ENCODE measurements around the gene AGPS. TPM values are rescaled to one million over a fixed set of nuclear protein-coding genes. Genes with fewer than 3 reads are reported as not detected.

AGPS gene
- total RNA-seq, 2 donors from 2014 or later: 54.3 to 62.2 TPM

- Mint-ChIP-seq H3K27ac (peak overlapping the region; percentile 95 to 99), H3K27me3 (peaks cover 0 to 3% of the 10 kb centered on the region in 2 donors), H3K4me1 (ENCODE audit: low read depth in 2 of 2) (peaks cover 10 to 15% of the 10 kb centered on the region in 2 donors), H3K4me3 (peak overlapping the region; percentile 98), H3K36me3 (peaks cover 4% of the 10 kb centered on the region), H3K9me3 (no peaks in the 10 kb centered on the region)
- DNase-seq (ENCODE audit: low spot score) (no peak), ATAC-seq (no peak)
Measured at GRCh38 chr2:177551989-177552421, 159.4 kb downstream of the AGPS start.

GRCh38 chr2:177552422-177553175 is 160.0 kb downstream of the AGPS start:
- H3K4me3 Mint-ChIP-seq: peak overlapping the region; percentile 98
- peak; percentile 92 for DNase-seq (ENCODE audit: low spot score)
- H3K36me3 Mint-ChIP-seq: peaks cover 4% of the 10 kb centered on the region
- no peaks in the 10 kb centered on the region for H3K9me3 Mint-ChIP-seq
- peak overlapping the region; percentile 95 to 99 for H3K27ac Mint-ChIP-seq
- peaks cover 0 to 3% of the 10 kb centered on the region in 2 donors for H3K27me3 Mint-ChIP-seq
- peak; percentile 97 for ATAC-seq
- H3K4me1 Mint-ChIP-seq (ENCODE audit: low read depth in 2 of 2): peaks cover 10 to 13% of the 10 kb centered on the region in 2 donors

GRCh38 chr2:177553176-177553884 is 160.8 kb downstream of the AGPS start:
- Mint-ChIP-seq H3K27me3 (peaks cover 0 to 5% of the 10 kb centered on the region in 2 donors), H3K4me1 (ENCODE audit: low read depth in 2 of 2) (peaks cover 10 to 13% of the 10 kb centered on the region in 2 donors), H3K27ac (peak overlapping the region; percentile 95 to 99), H3K4me3 (peak overlapping the region; percentile 98), H3K36me3 (peaks cover 4% of the 10 kb centered on the region), H3K9me3 (no peaks in the 10 kb centered on the region)
- DNase-seq (ENCODE audit: low spot score) (no peak), ATAC-seq (no peak)

- H3K4me1 Mint-ChIP-seq (ENCODE audit: low read depth in 2 of 2): peaks cover 10 to 13% of the 10 kb centered on the region in 2 donors
- H3K4me3 Mint-ChIP-seq: no peak overlapping the region
- H3K27ac Mint-ChIP-seq: no peak overlapping the region
- H3K9me3 Mint-ChIP-seq: no peaks in the 10 kb centered on the region
- peaks cover 4% of the 10 kb centered on the region for H3K36me3 Mint-ChIP-seq
- DNase-seq (ENCODE audit: low spot score): no peak
- no peak for ATAC-seq
- H3K27me3 Mint-ChIP-seq: peaks cover 0 to 5% of the 10 kb centered on the region in 2 donors
Measured at GRCh38 chr2:177554365-177554764, 161.8 kb downstream of the AGPS start.

GRCh38 chr2:177556153-177556552 is 163.6 kb downstream of the AGPS start:
- Mint-ChIP-seq H3K36me3 (peaks cover 4% of the 10 kb centered on the region), H3K27ac (no peak overlapping the region), H3K4me1 (ENCODE audit: low read depth in 2 of 2) (peaks cover 10 to 13% of the 10 kb centered on the region in 2 donors), H3K9me3 (no peaks in the 10 kb centered on the region), H3K4me3 (no peak overlapping the region), H3K27me3 (peaks cover 0 to 5% of the 10 kb centered on the region in 2 donors)
- no peak for DNase-seq (ENCODE audit: low spot score)
- ATAC-seq: no peak

- H3K9me3 Mint-ChIP-seq: no peaks in the 10 kb centered on the region
- peaks cover 9 to 10% of the 10 kb centered on the region in 2 donors for H3K4me1 Mint-ChIP-seq (ENCODE audit: low read depth in 2 of 2)
- peaks cover 0 to 5% of the 10 kb centered on the region in 2 donors for H3K27me3 Mint-ChIP-seq
- H3K36me3 Mint-ChIP-seq: peaks cover 4% of the 10 kb centered on the region
- no peak for ATAC-seq
- no peak overlapping the region for H3K27ac Mint-ChIP-seq
- no peak overlapping the region for H3K4me3 Mint-ChIP-seq
- DNase-seq (ENCODE audit: low spot score): no peak
Measured at GRCh38 chr2:177557794-177558193, 165.2 kb downstream of the AGPS start.

- H3K4me1 Mint-ChIP-seq (ENCODE audit: low read depth in 2 of 2): no peaks in the 10 kb centered on the region
- no peak overlapping the region for H3K4me3 Mint-ChIP-seq
- DNase-seq (ENCODE audit: low spot score) (no peak), ATAC-seq (no peak)
- no peaks in the 10 kb centered on the region for H3K9me3 Mint-ChIP-seq
- H3K36me3 Mint-ChIP-seq: no peaks in the 10 kb centered on the region
- peaks cover 0 to 5% of the 10 kb centered on the region in 2 donors for H3K27me3 Mint-ChIP-seq
- no peak overlapping the region for H3K27ac Mint-ChIP-seq
Measured at GRCh38 chr2:177559638-177560037, 167.1 kb downstream of the AGPS start.

- DNase-seq (ENCODE audit: low spot score) (no peak), ATAC-seq (peak in 1 of 2 donors; percentile 68)
- H3K4me3 Mint-ChIP-seq: peak overlapping the region; percentile 11
- no peak overlapping the region for H3K27ac Mint-ChIP-seq
- H3K9me3 Mint-ChIP-seq: no peaks in the 10 kb centered on the region
- H3K36me3 Mint-ChIP-seq: no peaks in the 10 kb centered on the region
- H3K4me1 Mint-ChIP-seq (ENCODE audit: low read depth in 2 of 2): no peaks in the 10 kb centered on the region
- H3K27me3 Mint-ChIP-seq: peaks cover 7 to 8% of the 10 kb centered on the region in 2 donors
Measured at GRCh38 chr2:177568390-177568789, 175.8 kb downstream of the AGPS start.

- ATAC-seq: no peak
- H3K27me3 Mint-ChIP-seq: peaks cover 7 to 11% of the 10 kb centered on the region in 2 donors
- H3K4me1 Mint-ChIP-seq (ENCODE audit: low read depth in 2 of 2): no peaks in the 10 kb centered on the region
- DNase-seq (ENCODE audit: low spot score): no peak
- no peaks in the 10 kb centered on the region for H3K9me3 Mint-ChIP-seq
- H3K36me3 Mint-ChIP-seq: no peaks in the 10 kb centered on the region
- no peak overlapping the region for H3K27ac Mint-ChIP-seq
- peak overlapping the region; percentile 11 for H3K4me3 Mint-ChIP-seq
Measured at GRCh38 chr2:177568893-177569292, 176.3 kb downstream of the AGPS start.

GRCh38 chr2:177572236-177572671 is 179.7 kb downstream of the AGPS start:
- Mint-ChIP-seq H3K27me3 (peaks cover 7 to 11% of the 10 kb centered on the region in 2 donors), H3K9me3 (no peaks in the 10 kb centered on the region), H3K36me3 (no peaks in the 10 kb centered on the region), H3K4me1 (ENCODE audit: low read depth in 2 of 2) (no peaks in the 10 kb centered on the region), H3K4me3 (no peak overlapping the region), H3K27ac (no peak overlapping the region)
- no peak for ATAC-seq
- DNase-seq (ENCODE audit: low spot score): no peak

- Mint-ChIP-seq H3K4me3 (no peak overlapping the region), H3K9me3 (no peaks in the 10 kb centered on the region), H3K27ac (no peak overlapping the region), H3K27me3 (peaks cover 7 to 11% of the 10 kb centered on the region in 2 donors), H3K36me3 (no peaks in the 10 kb centered on the region), H3K4me1 (ENCODE audit: low read depth in 2 of 2) (no peaks in the 10 kb centered on the region)
- ATAC-seq (no peak), DNase-seq (ENCODE audit: low spot score) (no peak)
Measured at GRCh38 chr2:177573120-177573519, 180.5 kb downstream of the AGPS start.

- Mint-ChIP-seq H3K9me3 (no peaks in the 10 kb centered on the region), H3K4me3 (no peak overlapping the region), H3K36me3 (no peaks in the 10 kb centered on the region), H3K27me3 (peaks cover 7% of the 10 kb centered on the region in 2 donors), H3K27ac (no peak overlapping the region), H3K4me1 (ENCODE audit: low read depth in 2 of 2) (no peaks in the 10 kb centered on the region)
- ATAC-seq: no peak
- DNase-seq (ENCODE audit: low spot score): no peak
Measured at GRCh38 chr2:177574356-177574755, 181.8 kb downstream of the AGPS start.

- Mint-ChIP-seq H3K27ac (no peak overlapping the region), H3K36me3 (no peaks in the 10 kb centered on the region), H3K27me3 (peaks cover 7% of the 10 kb centered on the region in 2 donors), H3K4me3 (no peak overlapping the region), H3K9me3 (no peaks in the 10 kb centered on the region), H3K4me1 (ENCODE audit: low read depth in 2 of 2) (no peaks in the 10 kb centered on the region)
- ATAC-seq (no peak), DNase-seq (ENCODE audit: low spot score) (no peak)
Measured at GRCh38 chr2:177575358-177575757, 182.8 kb downstream of the AGPS start.

- no peak overlapping the region for H3K4me3 Mint-ChIP-seq
- H3K9me3 Mint-ChIP-seq: no peaks in the 10 kb centered on the region
- DNase-seq (ENCODE audit: low spot score) (no peak), ATAC-seq (no peak)
- H3K4me1 Mint-ChIP-seq (ENCODE audit: low read depth in 2 of 2): no peaks in the 10 kb centered on the region
- H3K27ac Mint-ChIP-seq: no peak overlapping the region
- H3K27me3 Mint-ChIP-seq: peaks cover 7 to 10% of the 10 kb centered on the region in 2 donors
- no peaks in the 10 kb centered on the region for H3K36me3 Mint-ChIP-seq
Measured at GRCh38 chr2:177577075-177577474, 184.5 kb downstream of the AGPS start.

Measured in natural killer cell treated with Interleukin-12 subunit alpha and Interleukin-12 subunit beta and Interleukin-15 and Interleukin-18, amount 100 ng/mL, for 72 hours (primary cell).